WTC11 (cell line): ENCODE results near the gene RAB22A.

Experiments used
- ATF1 ChIP-seq: sonication (generic); formaldehyde crosslinking; IDR thresholded peaks from 2 replicates; pipeline ENCODE4 v1.8.1; 2023; ENCODE audit warnings: mild to moderate bottlenecking, moderate library complexity, missing genetic modification reagents
- CREB1 ChIP-seq: sonication (generic); formaldehyde crosslinking; IDR thresholded peaks from 2 replicates; pipeline ENCODE4 v1.8.0; 2023; ENCODE audit warnings: mild to moderate bottlenecking, missing genetic modification reagents
- CTCF ChIP-seq: fragments of 200-600 bp; IDR thresholded peaks from 2 replicates; pipeline ENCODE4 v1.8.0; 2022; ENCODE audit warnings: antibody characterized with exemption
- ESRRA ChIP-seq: sonication (generic); formaldehyde crosslinking; IDR thresholded peaks from 2 replicates; pipeline ENCODE4 v1.8.1; 2022; ENCODE audit warnings: mild to moderate bottlenecking, missing genetic modification reagents, borderline replicate concordance
- FOXJ3 ChIP-seq: sonication (generic); formaldehyde crosslinking; IDR thresholded peaks from 2 replicates; pipeline ENCODE4 v1.9.0; 2021; ENCODE audit warnings: missing genetic modification reagents, mild to moderate bottlenecking, borderline replicate concordance
- MYBL2 ChIP-seq: sonication (generic); formaldehyde crosslinking; IDR thresholded peaks from 2 replicates; pipeline ENCODE4 v1.8.1; 2023; ENCODE audit warnings: mild to moderate bottlenecking, moderate library complexity, missing genetic modification reagents
- PRDM15 ChIP-seq: sonication (generic); formaldehyde crosslinking; IDR thresholded peaks from 2 replicates; pipeline ENCODE4 v1.8.0; 2022; ENCODE audit warnings: missing genetic modification reagents
- SP1 ChIP-seq: sonication (generic); formaldehyde crosslinking; conservative IDR thresholded peaks from 2 replicates; pipeline ENCODE4 v1.8.1; 2022; ENCODE audit warnings: missing genetic modification reagents
- TEAD4 ChIP-seq: sonication (generic); formaldehyde crosslinking; IDR thresholded peaks from 2 replicates; pipeline ENCODE4 v1.8.0; 2022; ENCODE audit warnings: mild to moderate bottlenecking, missing genetic modification reagents
- TP53 ChIP-seq: sonication (generic); formaldehyde crosslinking; IDR thresholded peaks from 2 replicates; pipeline ENCODE4 v1.8.1; 2023; ENCODE audit warnings: mild to moderate bottlenecking, missing genetic modification reagents
- ZNF138 ChIP-seq: sonication (generic); formaldehyde crosslinking; conservative IDR thresholded peaks from 2 replicates; pipeline ENCODE4 v1.8.1; 2022; ENCODE audit warnings: mild to moderate bottlenecking, moderate library complexity, missing genetic modification reagents
- ZNF281 ChIP-seq: sonication (generic); formaldehyde crosslinking; IDR thresholded peaks from 2 replicates; pipeline ENCODE4 v1.8.0; 2023; ENCODE audit warnings: mild to moderate bottlenecking, missing genetic modification reagents
- TF ChIP-seq, protein P1 (sequence below): fragments of 250-450 bp; sonication (Bioruptor Pico); IDR thresholded peaks from 2 replicates; pipeline ENCODE4 v2.1.2; 2022; ENCODE audit warnings: mild to moderate bottlenecking, moderate library complexity

- TF ChIP-seq CTCF: no peak
- TF ChIP-seq TP53 (CRISPR knock-in tag): no peak
- TF ChIP-seq, protein P1, sequence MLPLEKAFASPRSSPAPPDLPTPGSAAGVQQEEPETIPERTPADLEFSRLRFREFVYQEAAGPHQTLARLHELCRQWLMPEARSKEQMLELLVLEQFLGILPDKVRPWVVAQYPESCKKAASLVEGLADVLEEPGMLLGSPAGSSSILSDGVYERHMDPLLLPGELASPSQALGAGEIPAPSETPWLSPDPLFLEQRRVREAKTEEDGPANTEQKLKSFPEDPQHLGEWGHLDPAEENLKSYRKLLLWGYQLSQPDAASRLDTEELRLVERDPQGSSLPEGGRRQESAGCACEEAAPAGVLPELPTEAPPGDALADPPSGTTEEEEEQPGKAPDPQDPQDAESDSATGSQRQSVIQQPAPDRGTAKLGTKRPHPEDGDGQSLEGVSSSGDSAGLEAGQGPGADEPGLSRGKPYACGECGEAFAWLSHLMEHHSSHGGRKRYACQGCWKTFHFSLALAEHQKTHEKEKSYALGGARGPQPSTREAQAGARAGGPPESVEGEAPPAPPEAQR (CRISPR knock-in tag): no peak
- TF ChIP-seq ATF1 (CRISPR knock-in tag): no peak
- no peak for TF ChIP-seq PRDM15
- no peak for TF ChIP-seq ESRRA (CRISPR knock-in tag)
- TF ChIP-seq CREB1 (CRISPR knock-in tag): no peak
- TF ChIP-seq SP1 (CRISPR knock-in tag): no peak
- no peak for TF ChIP-seq TEAD4
- no peak for TF ChIP-seq MYBL2 (CRISPR knock-in tag)
- no peak for TF ChIP-seq ZNF281
- TF ChIP-seq FOXJ3: no peak
- TF ChIP-seq ZNF138 (CRISPR knock-in tag): no peak
Observed at GRCh38 chr20:58407966-58408557, 98.5 kb downstream of the RAB22A start.
